ENCODE results near the gene ENKUR. TPM values are rescaled to one million over a fixed set of nuclear protein-coding genes. Genes with fewer than 3 reads are reported as not detected.

Gene ENKUR
- total RNA-seq, 1 experiment from 2014 or later: 0.32 TPM

DNA sequence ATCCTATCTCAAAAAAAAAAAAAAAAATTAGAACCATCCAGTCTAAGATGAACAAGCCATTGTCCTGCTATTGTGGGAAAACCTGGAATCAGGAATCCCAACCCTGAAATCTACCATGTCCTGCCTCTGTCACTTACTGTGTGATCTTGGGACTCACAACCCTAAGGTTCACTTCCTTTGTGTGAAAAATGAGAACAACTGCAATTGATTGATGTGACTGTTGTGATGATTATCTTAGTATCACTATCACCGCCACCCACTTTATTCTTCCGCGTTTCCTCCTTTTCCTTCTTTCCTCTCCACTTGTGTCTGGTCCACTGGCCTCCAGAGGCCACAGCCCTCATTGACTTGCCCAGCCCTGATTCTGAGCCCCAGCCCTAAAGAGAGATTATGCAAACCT lies 50.9 kb downstream of the ENKUR start:
- Histone ChIP-seq H3K9me3 (ENCODE audit: control insufficient read depth in 1 of 2, insufficient read depth in 1 of 2, low read depth in 1 of 2, low read length in 2 of 2) (no peaks in the 10 kb centered on the region), H3K9me2 (ENCODE audit: insufficient read depth) (no peaks in the 10 kb centered on the region), H3K79me2 (ENCODE audit: insufficient read depth, low read length) (no peaks in the 10 kb centered on the region), H3K4me3 (replicated peaks in 1 of 2; ENCODE audit: low read depth in 1 of 2, low read length in 2 of 2) (no peak overlapping the region), H2AFZ (ENCODE audit: low read depth, low read length, poor library complexity, severe bottlenecking) (no peak overlapping the region), H3K9ac (ENCODE audit: low read length) (no peak overlapping the region), H4K20me1 (ENCODE audit: insufficient read depth) (no peaks in the 10 kb centered on the region), H3K27ac (ENCODE audit: low read depth, low read length) (no peak overlapping the region), H3K4me2 (ENCODE audit: low read length) (no peak overlapping the region), H3K4me1 (ENCODE audit: control insufficient read depth in 1 of 2, insufficient read depth in 2 of 2, low read length in 2 of 2) (peaks cover 17 to 27% of the 10 kb centered on the region in 2 experiments), H3K36me3 (ENCODE audit: control insufficient read depth in 1 of 2, insufficient read depth in 2 of 2, low read length in 2 of 2) (no peaks in the 10 kb centered on the region), H3K27me3 (ENCODE audit: insufficient read depth, low read length) (no peaks in the 10 kb centered on the region)
- TF ChIP-seq SP1 (IDR thresholded peaks at IDR 0.05; ENCODE audit: low read depth): no peak
- POLR2A ChIA-PET: no interaction called here
- RAD21 ChIA-PET (ENCODE audit: low non-redundant PET in 1 of 2, low total read pairs in 2 of 2, uncharacterized antibody in 2 of 2, unreplicated experiment in 2 of 2): no interaction called here
- CTCF ChIA-PET: no interaction called here
- ATAC-seq: no peak
- intact Hi-C loops (cut with micrococcal nuclease): no loop called here
- no peak for DNase-seq (ENCODE audit: low read depth, low spot score)
- no TSS peak for BruUV-seq (replicated peaks)

DNA sequence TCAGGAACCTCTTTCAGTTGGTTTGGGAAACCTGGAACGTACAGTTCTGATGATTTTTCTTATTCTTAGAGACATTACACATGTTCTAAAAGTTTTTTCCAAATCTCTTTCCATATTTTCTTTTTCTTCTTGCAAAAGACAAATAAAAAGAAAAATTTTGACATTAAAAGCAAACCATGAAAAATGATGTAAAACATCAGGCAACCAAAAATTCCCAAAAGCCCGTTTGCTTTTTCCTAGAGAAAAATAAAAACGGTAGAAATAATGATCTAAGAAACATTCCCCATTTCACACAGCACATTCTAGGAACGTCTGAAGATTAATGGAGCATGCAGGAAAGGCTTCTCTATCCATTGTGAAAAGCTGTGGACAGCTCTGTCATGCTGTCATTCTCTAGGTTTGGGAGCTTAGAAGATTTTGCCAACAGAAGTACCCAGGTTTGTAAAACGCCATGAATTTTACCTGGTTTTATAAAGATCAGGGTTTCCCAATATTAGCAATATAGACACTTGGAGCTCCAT lies 52.4 kb downstream of the ENKUR start:
- no peaks in the 10 kb centered on the region for H3K79me2 ChIP-seq (ENCODE audit: insufficient read depth, low read length)
- no peaks in the 10 kb centered on the region for H3K9me3 ChIP-seq (ENCODE audit: control insufficient read depth in 1 of 2, insufficient read depth in 1 of 2, low read depth in 1 of 2, low read length in 2 of 2)
- peak overlapping the region in 1 of 2 experiments; percentile 34; a peak in 2 of 4 replicates for H3K4me3 ChIP-seq (replicated peaks in 1 of 2; ENCODE audit: low read depth in 1 of 2, low read length in 2 of 2)
- H4K20me1 ChIP-seq (ENCODE audit: insufficient read depth): no peaks in the 10 kb centered on the region
- no peaks in the 10 kb centered on the region for H3K36me3 ChIP-seq (ENCODE audit: control insufficient read depth in 1 of 2, insufficient read depth in 2 of 2, low read length in 2 of 2)
- no peak for ATAC-seq
- ChIA-PET RAD21 (ENCODE audit: low non-redundant PET in 1 of 2, low total read pairs in 2 of 2, uncharacterized antibody in 2 of 2, unreplicated experiment in 2 of 2) (no interaction called here), CTCF (interaction anchor here (1.0 kb wide), 1 partner anchor 118 kb away, joined by 4 read pairs; no protein-coding TSS in a partner anchor), POLR2A (no interaction called here)
- intact Hi-C loops (cut with micrococcal nuclease): loop anchor here (5.0 kb wide), 1 partner anchor 99 kb away; no protein-coding TSS in a partner anchor
- TF ChIP-seq SP1 (IDR thresholded peaks at IDR 0.05; ENCODE audit: low read depth) (no peak), JUND (IDR thresholded peaks at IDR 0.05) (no peak), SRF (IDR thresholded peaks at IDR 0.05; ENCODE audit: low read depth) (no peak), EZH2 (IDR thresholded peaks at IDR 0.05) (no peak), POLR2A (IDR thresholded peaks at IDR 0.05; ENCODE audit: borderline replicate concordance, extremely low read depth, insufficient read depth, insufficient read length) (no peak), SIN3A (IDR thresholded peaks at IDR 0.05; ENCODE audit: low read depth) (no peak), POLR2AphosphoS5 (IDR thresholded peaks at IDR 0.05; ENCODE audit: low read depth, low read length) (no peak), YY1 (IDR thresholded peaks at IDR 0.05; ENCODE audit: extremely low read depth, insufficient replicate concordance, low read depth, low read length) (no peak), CBX3 (IDR thresholded peaks at IDR 0.05; ENCODE audit: low read depth) (no peak)
- TF ChIP-seq, protein P1, sequence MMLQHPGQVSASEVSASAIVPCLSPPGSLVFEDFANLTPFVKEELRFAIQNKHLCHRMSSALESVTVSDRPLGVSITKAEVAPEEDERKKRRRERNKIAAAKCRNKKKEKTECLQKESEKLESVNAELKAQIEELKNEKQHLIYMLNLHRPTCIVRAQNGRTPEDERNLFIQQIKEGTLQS (IDR thresholded peaks at IDR 0.05): no peak
- peak overlapping the region; percentile 30; the same call in 1 of the 2 replicates for H3K27ac ChIP-seq (ENCODE audit: low read depth, low read length)
- H3K27me3 ChIP-seq (ENCODE audit: insufficient read depth, low read length): no peaks in the 10 kb centered on the region
- H2AFZ ChIP-seq (ENCODE audit: low read depth, low read length, poor library complexity, severe bottlenecking): peak overlapping the region; percentile 16
- H3K4me2 ChIP-seq (ENCODE audit: low read length): peak overlapping the region; percentile 68
- H3K4me1 ChIP-seq (ENCODE audit: control insufficient read depth in 1 of 2, insufficient read depth in 2 of 2, low read length in 2 of 2): peaks cover 21 to 36% of the 10 kb centered on the region in 2 experiments
- H3K9me2 ChIP-seq (ENCODE audit: insufficient read depth): no peaks in the 10 kb centered on the region
- no TSS peak for BruUV-seq (replicated peaks)
- DNase-seq (ENCODE audit: low read depth, low spot score): no peak
- peak overlapping the region; percentile 31; the same call in 1 of the 2 replicates for H3K9ac ChIP-seq (ENCODE audit: low read length)

Data from HCT116 (cell line).